Activated CD8-positive, alpha-beta memory T cell treated with anti-CD3 and anti-CD28 coated beads, Interleukin-2, amount 50 U/mL, for 4 hours (primary cell): Measurements from ENCODE around the gene CCNK.

Experiments used
- DNase-seq: peaks from one replicate; pipeline ENCODE4 v3.0.0-alpha.2; 2020

Gene CCNK

DNA sequence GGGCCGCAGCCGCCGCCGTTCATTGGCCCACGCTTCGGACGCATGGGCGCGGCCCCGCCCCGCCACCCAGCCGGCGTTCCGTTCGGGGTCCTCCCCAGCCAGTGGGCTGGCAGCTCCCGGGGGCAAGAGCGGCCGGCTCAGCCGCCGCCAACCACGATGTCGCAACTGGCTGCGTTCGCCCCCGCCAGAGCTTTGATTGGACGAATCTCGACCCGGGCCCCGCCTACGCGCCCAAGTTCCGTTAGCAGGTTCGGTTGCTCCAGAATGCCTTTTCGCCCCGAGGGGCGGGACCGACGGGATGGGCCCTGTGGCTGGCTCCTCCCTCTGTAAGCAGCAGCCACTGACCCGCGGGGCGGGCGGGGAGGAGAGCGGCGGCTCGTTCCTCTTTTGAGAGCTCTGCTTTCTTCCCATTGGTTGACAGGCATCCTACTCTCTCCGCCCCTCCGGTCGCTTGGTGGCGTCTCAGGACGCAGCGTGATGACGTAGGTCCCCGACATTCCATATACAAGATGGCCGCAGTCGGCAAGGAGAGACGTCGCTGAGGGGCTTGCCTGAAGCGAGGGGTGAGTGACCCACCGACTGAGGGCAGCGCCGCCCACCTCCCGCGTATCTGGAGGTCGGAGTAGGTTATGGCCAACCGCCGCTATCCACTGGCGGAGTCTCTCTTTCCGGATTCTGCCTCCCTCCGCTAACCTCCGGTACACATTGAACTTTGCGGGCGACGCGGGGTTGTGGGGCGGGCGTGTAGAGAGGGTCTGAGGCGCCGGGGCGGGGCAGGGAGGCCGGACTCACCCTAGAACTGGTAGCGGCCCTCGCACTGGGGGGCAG is at the start of gene CCNK:
CCNK (plus strand) TSS at position 493 of the 828 bp plus-strand sequence. CDS start 11,269 bp downstream, outside the sequence.
- peak; percentile 100 for DNase-seq

GRCh38 chr14:99431986-99432385 is 49.2 kb upstream of the CCNK start:
- DNase-seq, result no peak

- no peak for DNase-seq
These were observed 48.7 kb upstream of the CCNK start for GRCh38 chr14:99432485-99432884.

DNA sequence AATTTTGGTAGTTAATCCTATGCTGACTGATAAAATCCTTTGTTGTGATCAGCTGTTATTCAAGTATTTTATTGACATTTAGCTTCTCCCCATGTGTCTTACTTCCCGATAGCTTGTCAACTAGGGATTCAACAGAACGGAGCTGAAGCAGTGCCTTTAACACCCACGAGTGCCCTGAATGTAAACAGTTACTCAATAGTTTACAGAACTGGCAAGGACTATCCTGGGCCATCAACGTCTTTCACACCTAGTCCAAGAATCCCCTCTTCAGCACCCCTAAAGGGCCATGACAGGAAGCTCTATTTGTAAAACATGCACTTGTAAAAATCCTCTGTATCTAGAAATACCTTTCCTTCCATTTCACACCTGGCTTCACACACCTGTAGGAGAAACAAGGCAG is 45.9 kb upstream of the CCNK start:
- no peak for DNase-seq

DNA sequence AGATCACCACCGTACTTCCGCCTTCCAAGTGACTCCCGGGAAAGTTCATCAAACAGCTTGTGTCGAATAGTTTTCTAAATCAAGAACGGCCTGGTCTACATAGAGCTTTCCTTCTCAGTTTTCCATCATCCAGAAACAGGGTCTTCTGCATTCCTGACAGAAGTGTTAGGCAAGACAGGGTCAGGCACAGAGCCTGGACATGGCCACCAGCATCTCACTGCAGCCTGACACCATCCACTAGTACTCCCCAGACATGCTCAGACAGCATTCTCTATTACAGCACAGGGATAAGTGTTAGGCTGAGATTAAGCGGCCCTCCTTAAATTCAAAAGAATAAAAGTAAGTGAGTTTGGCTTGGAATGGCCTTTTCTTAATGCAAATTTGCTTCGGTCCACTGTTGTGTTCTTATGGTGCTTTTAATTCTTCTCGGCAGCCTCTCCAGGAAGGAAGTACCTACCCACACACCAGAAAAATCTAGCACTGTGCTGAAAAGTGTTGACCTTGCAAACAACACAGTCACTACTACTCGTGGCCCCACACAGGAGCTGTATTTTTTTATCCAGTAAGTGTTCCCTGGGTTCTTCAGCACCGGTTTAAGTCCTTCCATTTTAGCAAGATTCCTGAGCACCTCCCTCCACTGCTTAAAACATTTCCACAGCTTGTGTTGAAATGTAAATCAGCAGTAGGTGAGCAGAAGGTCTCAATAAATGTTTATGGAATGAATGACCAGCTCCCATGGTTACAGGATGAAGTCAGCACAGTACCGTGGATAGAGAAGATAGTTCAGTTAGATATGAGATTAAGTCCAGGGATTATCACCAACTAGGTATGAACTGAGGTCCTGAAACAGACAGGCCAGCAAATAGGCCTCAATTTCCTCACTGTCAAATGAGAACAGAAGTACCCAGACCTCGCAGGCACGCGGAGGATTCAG is 44.7 kb upstream of the CCNK start:
- DNase-seq, result no peak

DNA sequence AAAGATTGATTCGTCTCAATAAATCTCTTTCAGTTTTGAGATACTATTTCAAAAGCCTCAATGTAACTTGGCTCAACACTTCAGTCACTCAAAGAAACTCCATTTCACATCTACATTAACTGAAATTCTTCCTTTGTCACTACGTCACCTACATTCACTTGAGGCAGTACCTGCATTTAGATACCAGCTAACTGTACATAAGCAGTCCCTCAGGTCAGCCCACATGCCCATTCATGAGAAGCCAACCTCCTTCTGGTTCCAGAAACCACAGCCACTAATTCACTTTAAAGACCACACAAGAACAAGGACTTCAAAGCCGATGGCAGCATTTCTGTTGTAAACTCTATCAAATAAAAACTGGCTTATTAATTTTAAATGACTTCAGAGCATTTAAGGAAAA is 43.5 kb upstream of the CCNK start:
- no peak for DNase-seq

- no peak for DNase-seq
These were observed 40.9 kb upstream of the CCNK start for GRCh38 chr14:99440278-99440677.

DNA sequence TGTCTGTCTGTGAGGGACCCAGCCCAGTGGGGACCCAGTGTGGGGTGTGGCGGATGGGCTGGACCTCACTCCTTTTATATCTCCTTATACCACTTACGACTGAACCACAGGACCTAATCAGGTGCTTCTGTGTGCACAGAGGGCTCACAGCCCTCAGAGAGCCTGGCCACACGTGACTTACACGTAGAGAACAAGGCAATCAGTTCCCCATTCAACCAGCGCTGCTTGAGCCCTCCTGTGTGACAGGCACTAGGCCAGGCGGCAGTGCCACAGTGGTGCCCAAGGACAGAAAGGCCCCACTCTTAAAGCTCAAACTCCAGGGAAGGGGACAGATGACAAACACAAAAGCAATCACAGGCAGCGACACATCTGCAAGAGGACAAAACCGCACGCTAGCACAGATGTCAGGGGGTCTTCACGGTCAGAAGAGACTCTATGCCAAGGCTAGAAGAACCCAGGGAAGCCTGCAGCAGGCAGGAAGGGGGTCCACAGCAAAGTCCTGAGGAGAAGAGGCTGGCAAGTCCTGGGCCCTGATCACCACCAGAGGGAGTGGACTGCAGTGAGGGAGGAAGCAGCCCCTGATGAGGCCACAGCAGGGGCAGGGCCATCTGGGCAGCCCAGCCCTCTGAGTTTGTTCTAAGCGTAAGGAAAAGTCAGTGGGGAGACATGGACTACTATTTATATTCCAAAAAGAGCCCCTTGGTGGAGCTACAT is 39.9 kb upstream of the CCNK start:
- DNase-seq, result no peak

DNA sequence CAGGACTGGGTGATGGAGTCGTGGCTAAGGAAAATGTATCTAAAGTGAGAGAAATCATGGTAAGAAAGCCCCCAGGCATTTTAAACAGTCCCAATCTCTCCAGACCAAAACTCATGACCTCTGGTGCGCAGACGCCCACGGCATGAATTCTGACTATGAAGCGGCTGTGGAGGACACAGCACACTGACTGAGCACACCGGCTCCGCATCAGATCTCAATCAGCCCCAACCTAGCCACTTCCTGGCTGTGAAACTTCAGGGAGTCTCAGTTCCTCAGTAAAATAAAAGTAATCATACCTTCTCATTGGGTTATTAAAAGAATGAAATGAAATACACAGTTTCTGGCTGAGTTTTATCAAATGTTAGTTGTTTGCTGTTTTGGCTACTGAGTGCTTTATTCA is 39.3 kb upstream of the CCNK start:
- DNase-seq, result no peak

- no peak for DNase-seq
These were observed 35.3 kb upstream of the CCNK start for GRCh38 chr14:99445931-99446330.

- no peak for DNase-seq
These were observed 33.5 kb upstream of the CCNK start for GRCh38 chr14:99447739-99448138.

DNA sequence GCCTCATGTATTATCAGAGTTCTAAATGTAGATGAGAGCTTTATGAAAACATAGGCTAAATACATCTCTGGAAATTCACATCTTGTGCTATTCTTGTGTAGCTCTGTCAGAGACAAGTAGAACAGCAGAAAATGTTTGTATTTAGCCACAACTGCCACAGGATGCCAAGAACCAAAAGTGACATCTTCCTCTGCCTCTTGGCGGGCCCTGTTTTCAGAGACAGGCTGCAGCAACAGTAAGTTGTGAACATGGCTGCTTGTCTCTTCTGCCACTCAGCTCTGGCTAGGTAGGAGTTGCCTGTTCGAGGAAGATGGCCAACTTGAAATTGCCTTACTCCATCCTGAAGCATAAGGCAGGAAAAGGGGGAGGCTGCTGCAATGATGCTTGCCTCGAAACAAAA is 30.9 kb upstream of the CCNK start:
- DNase-seq, result no peak

- DNase-seq, result no peak
These were observed 30.0 kb upstream of the CCNK start for GRCh38 chr14:99451234-99451633.

DNA sequence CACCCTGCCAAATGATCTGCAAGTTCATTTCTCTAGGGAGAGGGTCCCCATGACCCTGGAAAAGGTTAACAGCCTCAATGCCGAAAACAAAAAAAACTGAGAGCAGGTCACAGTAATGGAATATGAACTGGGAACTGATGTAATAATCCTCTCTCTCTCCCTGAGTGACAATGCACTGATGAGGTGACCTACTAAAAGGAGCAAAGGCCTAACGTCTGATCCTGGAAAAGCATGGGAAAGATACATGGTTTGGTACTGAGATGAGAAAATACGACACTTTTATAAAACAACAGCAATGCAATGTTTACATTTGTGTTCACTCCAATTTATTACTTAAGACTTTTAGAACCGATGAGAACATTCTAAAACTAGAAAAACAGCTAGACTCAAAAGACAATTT is 28.2 kb upstream of the CCNK start:
- no peak for DNase-seq

DNA sequence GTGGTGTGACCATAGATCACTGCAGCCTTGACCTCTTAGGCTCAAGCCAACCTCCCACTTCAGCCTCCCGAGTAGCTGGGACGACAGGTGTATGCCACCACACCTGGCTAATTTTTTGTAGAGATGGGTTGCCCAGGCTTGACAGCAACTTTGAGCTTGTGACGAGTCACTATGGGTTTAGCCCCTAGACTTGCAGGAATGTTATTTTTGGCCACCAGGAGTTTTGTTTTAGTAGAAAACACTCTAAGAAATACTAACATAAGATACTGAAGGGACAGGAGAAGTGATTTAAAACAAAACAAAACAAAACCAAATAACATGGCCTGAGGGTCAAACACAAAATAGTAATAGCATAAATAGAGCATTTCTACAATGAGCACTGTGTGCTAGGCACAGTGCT is 27.0 kb upstream of the CCNK start:
- no peak for DNase-seq

DNA sequence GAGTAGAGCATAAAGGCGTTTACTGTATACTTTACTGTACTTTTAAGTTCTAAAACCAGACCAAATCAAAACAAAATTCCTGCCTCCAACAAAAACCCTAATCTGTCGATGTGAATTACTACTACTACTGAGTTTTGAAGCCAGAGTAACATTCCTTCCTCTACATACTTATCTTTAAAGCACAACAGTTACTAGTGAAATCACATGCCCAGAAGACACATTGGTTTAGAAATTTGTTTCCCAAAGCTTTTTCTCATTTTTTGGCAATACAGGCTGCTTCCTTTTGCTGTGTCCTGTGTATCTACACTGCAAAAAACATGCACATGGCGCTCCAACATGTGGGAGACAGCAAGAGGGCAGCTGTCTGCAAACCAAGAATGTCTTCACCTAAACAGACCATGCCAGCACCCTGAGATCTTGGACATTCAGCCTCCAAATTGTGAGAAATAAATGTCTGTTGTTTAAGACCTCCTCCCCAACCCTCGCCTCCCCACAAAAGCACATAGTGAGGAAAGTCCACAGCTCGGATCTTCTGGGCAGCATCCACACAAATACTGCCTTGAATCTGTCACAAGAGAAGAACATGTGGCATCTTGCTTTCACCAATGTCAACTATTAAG is 21.6 kb upstream of the CCNK start:
- no peak for DNase-seq

DNA sequence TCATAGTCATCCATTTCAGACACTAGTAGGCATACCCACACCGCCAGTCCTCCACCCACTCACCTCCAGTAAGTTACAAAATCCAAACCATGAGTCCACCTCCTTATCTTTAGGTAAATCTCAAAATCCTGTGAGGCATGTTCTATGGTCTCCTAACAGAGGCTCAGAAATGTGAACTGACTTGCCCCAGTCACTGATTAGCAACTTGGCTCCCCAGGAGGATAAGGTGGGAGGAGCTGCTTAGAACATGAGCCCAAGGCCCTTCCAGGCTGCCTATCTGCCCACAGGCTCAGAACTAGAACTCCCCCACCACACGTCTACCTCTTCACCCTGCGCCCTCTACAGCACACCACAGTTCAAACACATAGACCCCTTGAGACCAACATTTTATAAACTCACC is 20.4 kb upstream of the CCNK start:
- DNase-seq, result no peak

GRCh38 chr14:99461411-99462085 is 19.7 kb upstream of the CCNK start:
- no peak for DNase-seq

DNA sequence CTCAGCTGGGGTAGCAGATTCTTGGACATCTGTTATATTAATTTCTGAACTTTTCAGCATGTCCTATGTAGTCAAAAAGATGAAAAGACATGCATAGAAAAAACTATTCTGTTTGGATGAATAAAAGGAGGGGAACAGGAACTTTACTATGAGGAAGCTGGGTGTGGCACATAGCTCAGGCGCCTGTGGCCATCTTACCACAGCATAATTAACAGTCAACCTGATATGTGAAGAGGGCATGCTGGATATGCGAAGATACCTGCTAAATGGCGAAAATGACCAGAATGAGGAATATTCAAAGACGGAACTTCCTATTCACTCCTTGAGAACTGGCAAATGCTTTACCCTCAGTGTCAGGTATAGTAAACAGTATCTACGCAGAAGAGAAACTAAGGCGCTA is 19.0 kb upstream of the CCNK start:
- no peak for DNase-seq

DNA sequence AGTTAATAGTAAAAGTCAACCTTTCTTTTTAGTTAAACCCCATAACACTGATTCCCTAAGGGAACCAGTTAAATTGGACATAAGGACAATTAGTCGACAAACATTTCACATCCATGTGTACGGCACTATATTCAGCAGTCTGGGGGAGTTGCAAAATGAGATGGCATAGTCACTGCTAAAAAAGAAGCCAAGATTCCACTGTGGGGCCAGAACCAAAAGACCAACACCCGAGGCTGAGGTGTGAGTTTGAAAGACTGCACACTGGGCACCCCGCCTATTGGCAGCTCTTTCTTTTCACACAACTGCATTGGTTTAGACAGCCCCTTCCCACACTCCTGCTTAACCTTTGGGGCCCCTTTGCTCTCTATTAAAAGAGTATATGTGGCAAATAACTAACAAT is 17.2 kb upstream of the CCNK start:
- DNase-seq, result no peak

DNA sequence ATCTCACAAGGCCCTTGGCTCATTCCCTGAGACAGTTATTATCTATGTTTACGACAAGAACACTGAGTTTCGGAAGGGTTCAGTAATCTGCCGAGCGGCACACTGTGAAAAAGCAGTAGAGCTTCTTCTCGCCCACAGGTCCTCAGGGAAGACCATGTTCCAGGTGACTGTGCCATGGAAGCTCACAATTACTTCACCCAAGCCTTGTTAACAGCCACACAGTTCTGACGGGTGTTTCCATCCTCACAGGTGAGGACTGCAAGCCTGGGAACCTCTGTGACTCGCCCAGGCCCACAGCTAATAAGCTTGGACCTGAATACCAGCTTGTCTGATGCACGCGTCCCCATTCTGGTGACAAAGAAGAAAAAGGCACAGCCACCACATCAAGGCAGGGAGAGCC is 15.9 kb upstream of the CCNK start:
- no peak for DNase-seq

GRCh38 chr14:99466758-99467157 is 14.5 kb upstream of the CCNK start:
- DNase-seq, result no peak
